Esophagus squamous epithelium (tissue), 5 donors: ENCODE results near the gene TRMT13. TPM values are rescaled to one million over a fixed set of nuclear protein-coding genes. Genes with fewer than 3 reads are reported as not detected.
A peak's percentile ranks its signal among the peaks of the same experiment; 100 is the strongest.

ENCODE experiments used
- DNase-seq: peaks from one replicate; lab custom pipeline; 2025; lab: John Stamatoyannopoulos, UW
- H3K27ac ChIP-seq, 4 donors: fragments of 200-600 bp; sonication (generic); one replicate each; pipeline ENCODE4 v1.5.1; 2016 to 2019; ENCODE audit warnings: mild to moderate bottlenecking in 1 of 4
- H3K27me3 ChIP-seq, 4 donors: fragments of 200-600 bp; sonication (generic); 1 replicate in 3 of 4; 2 replicates in 1 of 4; pipeline versions ENCODE4 v1.5.1 to v1.6.0; 2017 to 2021; ENCODE audit warnings: antibody characterized with exemption in 1 of 4
- H3K36me3 ChIP-seq, 3 donors: fragments of 200-600 bp; sonication (generic); one replicate each; pipeline ENCODE4 v1.5.1; 2016 to 2019
- H3K4me1 ChIP-seq, 3 donors: fragments of 200-600 bp; sonication (generic); one replicate each; pipeline ENCODE4 v1.5.1; 2017 to 2019
- H3K4me3 ChIP-seq, 4 donors: fragments of 200-600 bp; sonication (generic); 1 replicate in 3 of 4; 2 replicates in 1 of 4; pipeline ENCODE4 v1.5.1; 2016 to 2019; ENCODE audit warnings: mild to moderate bottlenecking in 2 of 4, moderate library complexity in 1 of 4
- H3K9me3 ChIP-seq, 3 donors: fragments of 200-600 bp; sonication (generic); one replicate each; pipeline ENCODE4 v1.5.1; 2016 to 2019
- CTCF ChIP-seq, 6 experiments: fragments of 450-650 bp in 4 of 6; fragments of 200-600 bp in 2 of 6; sonication (generic) in 2 of 6; IDR thresholded peaks; one replicate each; pipeline ENCODE4 v1.5.1; 2016 to 2019; ENCODE audit warnings: antibody characterized with exemption in 6 of 6, mild to moderate bottlenecking in 4 of 6, moderate library complexity in 4 of 6
- POLR2A ChIP-seq, 4 donors: fragments of 450-650 bp; IDR thresholded peaks; one replicate each; pipeline ENCODE4 v1.6.1; 2017; ENCODE audit warnings: antibody characterized with exemption in 4 of 4, mild to moderate bottlenecking in 4 of 4, moderate library complexity in 3 of 4
- WGBS, 2 donors: methylation state at CpG; one replicate each; pipeline ENCODE4 v1.1.5; 2018; 5-methylcytosine and 5-hydroxymethylcytosine counted together
- intact Hi-C: fragments of 100-400 bp; cut with DNase I; formaldehyde crosslinking; loops from one replicate; pipeline ENCODE4 v1.15.0; 2022
- total RNA-seq, 4 donors: library from RNA; depleted of rRNA; stranded (reverse); fragments of >200 nt; gene quantifications; one replicate each; pipeline ENCODE4 v1.1.0, GENCODE V29; 2016
- donor health status: DM: yes; HTN: yes; CAD: no.

The TRMT13 gene
- total RNA-seq, 4 donors from 2014 or later: 7.8 to 28.8 (median 11.8) TPM

DNA sequence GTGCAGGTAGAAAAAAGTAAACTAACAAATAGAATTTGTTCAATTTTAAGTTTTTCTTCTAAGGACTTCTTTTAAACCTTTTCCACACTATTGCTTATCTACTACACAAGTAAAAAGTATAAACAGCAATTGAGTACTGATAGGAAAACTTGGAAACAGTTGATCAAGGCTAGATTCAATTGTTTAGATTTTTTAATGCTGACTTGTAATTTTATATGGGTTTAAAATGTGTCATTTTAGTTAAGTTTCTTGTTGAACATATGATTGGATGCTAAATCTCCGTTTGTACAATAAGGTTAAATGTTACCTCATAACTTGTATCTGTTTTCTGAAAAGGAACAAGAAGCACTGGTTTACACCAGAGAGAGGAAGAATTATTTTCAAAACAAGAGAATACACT is 5.7 kb upstream of the TRMT13 start:
- Histone ChIP-seq H3K27ac (no peak overlapping the region), H3K27me3 (no peaks in the 10 kb centered on the region), H3K4me1 (peaks cover 3 to 16% (median 7%) of the 10 kb centered on the region in 3 donors), H3K9me3 (no peaks in the 10 kb centered on the region), H3K36me3 (peaks cover 0 to 16% (median 0%) of the 10 kb centered on the region in 3 donors), H3K4me3 (no peak overlapping the region)
- no peak for DNase-seq
- intact Hi-C loops: no loop called here
- no peak for TF ChIP-seq CTCF (IDR thresholded peaks at IDR 0.05)
- TF ChIP-seq POLR2A (IDR thresholded peaks at IDR 0.05): no peak
- 52 to 94% methylated on average over 1 of the region's 1 CpG for WGBS, 2 donors

DNA sequence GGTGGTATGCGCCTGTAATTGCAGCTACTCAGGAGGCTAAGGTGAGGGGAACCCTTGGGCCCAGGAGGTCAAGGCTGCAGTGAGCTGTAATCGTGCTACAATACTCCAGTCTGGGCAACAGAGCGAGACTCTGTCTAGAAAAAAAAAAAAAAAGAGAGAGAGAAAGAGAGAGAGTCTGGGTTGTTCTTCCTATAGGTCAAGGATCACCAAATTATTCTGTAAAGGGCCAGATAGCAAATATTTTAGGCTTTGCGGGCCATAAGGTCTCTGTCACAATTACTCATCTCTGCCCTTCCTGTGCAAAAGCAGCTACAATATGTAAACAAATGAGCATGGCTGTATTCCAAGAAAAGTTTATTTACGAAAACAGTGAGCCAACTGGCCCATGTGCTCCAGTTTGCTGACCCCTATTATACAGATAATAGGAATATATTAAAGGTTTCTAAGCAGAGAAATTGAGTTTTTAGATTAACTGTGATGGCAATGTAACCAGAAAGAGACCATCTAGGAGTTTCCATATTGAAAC is 2.3 kb upstream of the TRMT13 start:
- H3K27ac ChIP-seq: no peak overlapping the region

GRCh38 chr1:100131623-100132022 is 1.3 kb upstream of the TRMT13 start:
- peaks cover 12 to 49% (median 17%) of the 10 kb centered on the region in 3 donors for H3K4me1 ChIP-seq
- intact Hi-C loops: loop anchor here (10.0 kb wide), 1 partner anchor 317 kb away; no protein-coding TSS in a partner anchor
- 79% methylated on average over 8 of the region's 8 CpGs for WGBS, 2 donors

More for the DNA sequence above, 2.3 kb upstream of the TRMT13 start:
- H3K27me3 ChIP-seq: no peaks in the 10 kb centered on the region
- WGBS, 2 donors: 73 to 80% methylated on average over 4 to 5 of the region's 5 CpGs
- no peak overlapping the region for H3K4me3 ChIP-seq
- no peak for DNase-seq
- no peaks in the 10 kb centered on the region for H3K9me3 ChIP-seq
- H3K4me1 ChIP-seq: peaks cover 12 to 41% (median 17%) of the 10 kb centered on the region in 3 donors
- H3K36me3 ChIP-seq: no peaks in the 10 kb centered on the region
- TF ChIP-seq POLR2A (IDR thresholded peaks at IDR 0.05) (no peak), CTCF (IDR thresholded peaks at IDR 0.05) (no peak)
- intact Hi-C loops: loop anchor here (10.0 kb wide), 1 partner anchor 316 kb away; no protein-coding TSS in a partner anchor

DNA sequence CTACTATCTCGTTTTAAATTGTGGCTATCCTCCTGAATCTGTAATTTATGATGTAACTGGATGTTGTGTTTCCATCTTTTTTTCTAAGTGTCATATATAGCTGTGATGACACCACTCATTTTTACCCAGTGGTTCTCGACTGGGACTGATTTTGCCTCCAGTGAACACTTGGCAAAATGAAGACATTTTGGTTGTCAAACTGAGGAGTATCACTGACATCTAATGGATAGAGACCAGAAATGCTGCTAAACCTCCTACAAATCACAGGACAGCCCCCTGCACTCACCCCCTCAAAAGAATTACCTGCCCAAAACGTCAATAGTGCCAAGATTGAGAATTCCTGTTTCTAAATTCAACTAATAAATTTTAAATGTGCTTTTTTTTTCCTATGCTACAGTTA is 1.9 kb downstream of the TRMT13 start:
- DNase-seq: no peak
- TF ChIP-seq POLR2A (IDR thresholded peaks at IDR 0.05) (no peak), CTCF (IDR thresholded peaks at IDR 0.05) (no peak)
- H3K27ac ChIP-seq: no peak overlapping the region
- peaks cover 0 to 35% (median 16%) of the 10 kb centered on the region in 3 donors for H3K36me3 ChIP-seq
- WGBS, 2 donors: 66 to 71% methylated on average over 3 of the region's 3 CpGs
- H3K4me3 ChIP-seq: no peak overlapping the region
- H3K9me3 ChIP-seq: no peaks in the 10 kb centered on the region
- no peaks in the 10 kb centered on the region for H3K27me3 ChIP-seq
- peaks cover 12 to 49% (median 17%) of the 10 kb centered on the region in 3 donors for H3K4me1 ChIP-seq
- intact Hi-C loops: loop anchor here (10.0 kb wide), 1 partner anchor 320 kb away; no protein-coding TSS in a partner anchor

More at GRCh38 chr1:100131623-100132022, 1.3 kb upstream of the TRMT13 start:
- Histone ChIP-seq H3K9me3 (no peaks in the 10 kb centered on the region), H3K27me3 (no peaks in the 10 kb centered on the region), H3K36me3 (peaks cover 0 to 3% (median 0%) of the 10 kb centered on the region in 3 donors), H3K27ac (no peak overlapping the region), H3K4me3 (peak overlapping the region in 3 of 4 donors; percentile 81 to 92 (median 81))
- no peak for DNase-seq
- no peak for TF ChIP-seq POLR2A (IDR thresholded peaks at IDR 0.05)
- no peak for TF ChIP-seq CTCF (IDR thresholded peaks at IDR 0.05)

DNA sequence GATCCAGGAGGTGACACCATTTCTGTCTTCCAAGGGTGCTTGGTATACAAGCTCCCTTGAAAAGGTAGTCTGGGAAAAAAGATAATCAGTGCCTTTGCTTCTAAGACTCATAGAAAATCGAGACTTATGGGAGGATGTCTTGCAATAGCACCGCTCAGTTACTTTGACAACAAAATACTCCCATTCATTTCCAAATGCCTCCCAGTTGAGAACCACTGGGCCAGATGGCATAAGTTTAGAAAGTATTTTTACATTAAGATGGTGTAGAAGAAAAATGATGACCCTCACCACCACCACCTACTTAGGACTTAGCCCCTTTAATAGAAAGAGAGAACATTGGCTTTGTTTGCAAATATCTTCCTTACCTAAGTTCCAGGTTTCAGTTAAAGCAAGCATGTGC is 4.6 kb downstream of the TRMT13 start:
- TF ChIP-seq POLR2A (IDR thresholded peaks at IDR 0.05) (no peak), CTCF (IDR thresholded peaks at IDR 0.05) (no peak)
- no peak for DNase-seq
- no peak overlapping the region for H3K4me3 ChIP-seq
- no peak overlapping the region for H3K27ac ChIP-seq
- peaks cover 9 to 30% (median 10%) of the 10 kb centered on the region in 3 donors for H3K4me1 ChIP-seq
- no peaks in the 10 kb centered on the region for H3K9me3 ChIP-seq
- 100% methylated on average over 2 of the region's 2 CpGs for WGBS, 2 donors
- H3K36me3 ChIP-seq: peaks cover 0 to 63% (median 16%) of the 10 kb centered on the region in 3 donors
- intact Hi-C loops: loop anchor here (10.0 kb wide), 1 partner anchor 323 kb away; no protein-coding TSS in a partner anchor
- H3K27me3 ChIP-seq: no peaks in the 10 kb centered on the region
